Epidermal melanocyte (primary cell): ENCODE data around the gene CYTH4.
A peak's percentile ranks its signal among the peaks of the same experiment; 100 is the strongest.

Experiments used
- DNase-seq: peaks from one replicate; pipeline ENCODE4 v3.0.0; 2011; ENCODE audit warnings: low spot score; ENCODE audit not compliant: insufficient read length

CYTH4 gene

DNA sequence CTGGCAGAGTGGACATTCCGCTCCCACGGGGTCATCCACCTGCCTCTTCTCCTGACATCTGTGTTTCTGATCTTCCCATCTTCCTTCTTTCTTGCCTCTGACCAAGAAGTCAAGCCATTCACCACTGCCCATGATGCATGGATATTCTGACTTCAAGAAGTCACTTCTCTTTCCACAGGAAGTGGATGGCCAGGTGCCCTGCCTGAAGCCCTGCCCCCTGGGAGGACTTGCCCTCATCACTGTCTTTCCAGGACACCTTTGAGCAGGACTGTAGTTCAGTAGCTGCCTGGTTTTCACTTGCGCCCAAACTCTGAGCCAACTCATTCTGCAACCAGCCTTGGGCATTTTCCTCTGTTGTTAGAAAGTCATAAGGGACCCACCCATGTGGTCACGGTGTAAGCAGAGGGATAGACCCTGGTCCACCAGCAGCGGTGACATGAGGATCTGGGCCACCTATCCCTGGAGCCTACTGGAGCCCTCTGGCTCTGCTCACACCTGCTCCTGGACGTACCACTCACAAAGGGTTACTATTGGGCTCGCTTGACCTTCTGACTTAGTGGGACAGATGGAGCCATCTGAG lies 6.9 kb downstream of the CYTH4 start:
- no peak for DNase-seq

- DNase-seq: no peak
Measured at GRCh38 chr22:37290737-37291136, 8.4 kb downstream of the CYTH4 start.

- DNase-seq: no peak
Measured at GRCh38 chr22:37291559-37292298, 9.4 kb downstream of the CYTH4 start.

DNA sequence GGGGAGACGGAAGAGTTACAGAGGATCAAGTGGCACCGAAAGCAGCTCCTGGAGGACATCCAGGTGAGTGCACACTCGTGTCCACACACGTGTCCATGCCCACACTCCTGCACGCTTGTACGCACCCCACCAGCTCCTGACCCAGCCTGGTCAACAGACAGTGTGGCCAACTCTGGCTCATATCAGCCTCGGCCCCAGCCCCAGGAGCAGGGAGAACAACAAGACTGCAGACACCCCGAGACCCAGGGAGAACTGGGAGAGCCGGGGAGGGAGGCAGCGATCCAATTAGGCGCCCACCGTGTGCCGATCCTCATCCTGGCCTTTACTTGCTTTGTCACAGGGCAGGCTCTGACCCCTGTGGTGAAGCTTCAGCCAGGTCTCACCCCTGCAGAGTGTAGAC lies 10.3 kb downstream of the CYTH4 start:
- DNase-seq: no peak

GRCh38 chr22:37293172-37293571 lies 10.9 kb downstream of the CYTH4 start:
- DNase-seq: no peak

DNA sequence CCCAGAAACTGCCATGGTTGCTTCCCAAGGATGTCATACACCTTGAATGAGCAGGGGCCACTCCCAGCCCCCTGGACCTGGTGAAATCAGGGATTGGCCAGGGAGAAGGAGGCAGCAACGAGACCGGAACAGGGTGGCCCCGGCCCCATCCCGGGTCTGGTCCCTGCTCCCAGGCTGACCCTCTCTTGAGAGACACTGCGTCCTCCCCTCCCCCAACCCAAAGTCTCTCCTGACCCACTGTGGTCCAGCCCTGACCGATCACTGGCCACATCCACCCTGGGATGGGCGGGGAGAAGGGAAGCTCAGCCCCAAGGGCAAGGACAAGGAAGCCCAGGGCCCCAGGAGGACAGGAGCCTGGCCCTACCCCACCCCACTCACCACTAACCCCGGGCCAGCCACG lies 12.4 kb downstream of the CYTH4 start:
- no peak for DNase-seq

DNA sequence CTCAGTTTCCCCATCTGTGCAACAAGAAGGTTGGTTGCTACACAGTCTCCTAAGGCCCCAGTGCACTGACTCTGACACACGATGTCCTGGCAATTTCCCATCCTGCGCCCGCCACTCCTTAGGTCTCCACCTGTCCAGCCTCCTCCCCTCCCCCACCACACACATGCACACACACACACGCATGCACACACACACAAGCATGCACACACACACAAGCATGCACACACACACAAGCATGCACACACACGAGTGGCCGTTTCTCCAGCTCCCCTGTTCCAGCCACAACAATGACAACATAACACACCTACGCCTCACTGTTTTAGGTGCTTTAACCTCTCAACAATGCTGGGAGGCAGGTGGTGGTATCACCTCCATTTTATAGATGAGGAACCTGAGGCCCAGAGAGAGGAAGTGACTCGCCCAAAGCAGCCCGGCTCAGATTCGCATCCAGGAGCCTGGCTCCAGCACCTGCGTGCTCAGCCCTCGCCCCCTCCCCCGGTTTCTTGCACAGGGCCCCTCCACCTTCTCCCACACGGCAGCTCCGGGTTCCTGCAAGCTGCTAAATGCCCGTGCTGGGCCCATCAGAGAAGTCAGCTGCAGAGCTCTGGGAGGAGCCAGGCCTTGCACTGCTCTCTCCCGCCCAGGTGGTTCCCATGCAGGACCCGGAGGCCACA lies 13.0 kb downstream of the CYTH4 start:
- no peak for DNase-seq

- no peak for DNase-seq
Measured at GRCh38 chr22:37295946-37296345, 13.6 kb downstream of the CYTH4 start.

DNA sequence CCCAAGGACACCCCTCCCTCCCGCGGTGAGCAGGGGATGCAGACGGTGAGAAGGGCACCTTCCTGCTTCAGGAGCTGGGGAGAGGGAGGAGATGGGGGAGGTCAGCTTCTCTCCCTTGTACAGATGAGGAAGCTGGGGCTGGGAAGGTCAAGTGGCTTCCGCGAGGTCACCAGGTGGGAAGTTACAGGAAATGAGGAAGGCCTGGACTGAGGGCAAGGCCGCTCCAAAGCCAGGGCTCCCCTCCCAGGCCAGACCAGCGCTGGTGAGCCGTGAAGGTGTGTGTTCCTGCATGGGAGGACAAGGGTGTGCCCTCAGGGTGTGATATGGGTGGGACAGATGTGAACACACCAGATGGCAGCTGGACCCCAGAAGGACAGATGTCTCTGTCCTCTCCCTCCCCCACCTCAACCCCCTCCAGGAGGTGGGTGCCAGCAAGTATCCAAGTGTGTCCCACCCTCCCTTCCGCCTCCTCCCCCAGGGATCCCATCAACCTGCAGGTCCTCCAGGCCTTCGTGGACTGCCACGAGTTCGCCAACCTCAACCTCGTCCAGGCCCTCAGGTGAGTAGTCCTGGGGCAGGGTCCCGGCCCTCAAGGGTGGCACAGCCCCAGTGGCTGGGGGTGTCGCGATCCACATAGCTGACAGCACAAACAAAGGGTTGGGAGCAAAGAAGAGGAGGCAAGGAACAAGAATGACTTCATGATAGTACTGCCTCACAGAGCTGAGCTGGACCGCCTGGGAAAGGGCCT lies 16.6 kb downstream of the CYTH4 start:
- DNase-seq: no peak

GRCh38 chr22:37299969-37300509 lies 17.7 kb downstream of the CYTH4 start:
- DNase-seq: no peak

DNA sequence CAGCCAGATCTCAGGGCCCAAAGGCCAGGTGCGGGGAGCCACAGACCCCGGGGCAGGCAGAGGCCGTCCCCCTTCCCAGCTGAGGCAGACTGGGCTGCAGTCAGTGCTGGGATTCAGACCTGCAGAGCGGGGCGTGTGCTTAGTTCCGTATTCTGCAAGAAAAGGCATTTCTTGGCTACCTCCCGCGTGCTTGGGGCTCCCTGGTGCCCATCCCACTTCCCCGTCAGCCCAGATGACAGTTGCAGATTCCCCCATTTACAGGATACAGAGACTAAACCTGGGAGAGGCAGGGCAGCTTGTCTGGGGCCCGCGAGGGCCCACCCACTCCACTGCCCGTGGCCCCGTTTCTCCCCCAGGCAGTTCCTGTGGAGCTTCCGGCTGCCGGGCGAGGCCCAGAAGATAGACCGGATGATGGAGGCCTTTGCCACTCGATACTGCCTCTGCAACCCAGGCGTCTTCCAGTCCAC lies 18.3 kb downstream of the CYTH4 start:
- no peak for DNase-seq

DNA sequence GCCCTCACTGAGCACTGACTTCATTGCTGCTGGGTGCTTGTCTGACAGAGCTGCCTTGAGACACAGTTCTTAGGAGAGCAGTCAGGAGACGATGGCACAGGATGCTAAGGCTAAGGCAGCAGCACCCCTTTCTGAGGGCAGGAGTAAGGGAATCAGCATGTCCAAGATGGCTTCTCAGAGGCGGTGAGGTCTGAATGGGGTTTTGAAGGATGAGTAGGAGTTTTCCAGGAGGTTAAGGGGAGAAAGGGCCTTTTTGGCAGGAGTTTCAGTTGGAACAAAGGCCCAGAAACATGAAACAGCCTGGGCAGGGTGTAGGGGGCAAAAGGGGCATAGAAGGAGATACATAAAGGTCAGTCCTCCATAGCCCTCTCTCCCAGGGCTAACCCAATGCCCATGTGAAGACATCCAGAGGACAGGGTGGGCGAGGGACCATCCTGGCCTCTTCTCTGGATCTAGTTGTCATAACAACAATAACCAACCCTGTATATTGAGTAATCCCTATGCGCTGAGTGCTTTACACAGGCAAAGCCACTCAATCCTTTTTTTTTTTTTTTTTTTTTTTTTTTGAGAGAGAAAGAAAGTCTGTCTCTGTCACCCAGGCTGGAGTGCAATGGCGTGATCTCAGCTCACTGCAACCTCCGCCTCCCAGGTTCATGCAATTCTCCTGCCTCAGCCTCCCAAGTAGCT lies 19.0 kb downstream of the CYTH4 start:
- DNase-seq: no peak

DNA sequence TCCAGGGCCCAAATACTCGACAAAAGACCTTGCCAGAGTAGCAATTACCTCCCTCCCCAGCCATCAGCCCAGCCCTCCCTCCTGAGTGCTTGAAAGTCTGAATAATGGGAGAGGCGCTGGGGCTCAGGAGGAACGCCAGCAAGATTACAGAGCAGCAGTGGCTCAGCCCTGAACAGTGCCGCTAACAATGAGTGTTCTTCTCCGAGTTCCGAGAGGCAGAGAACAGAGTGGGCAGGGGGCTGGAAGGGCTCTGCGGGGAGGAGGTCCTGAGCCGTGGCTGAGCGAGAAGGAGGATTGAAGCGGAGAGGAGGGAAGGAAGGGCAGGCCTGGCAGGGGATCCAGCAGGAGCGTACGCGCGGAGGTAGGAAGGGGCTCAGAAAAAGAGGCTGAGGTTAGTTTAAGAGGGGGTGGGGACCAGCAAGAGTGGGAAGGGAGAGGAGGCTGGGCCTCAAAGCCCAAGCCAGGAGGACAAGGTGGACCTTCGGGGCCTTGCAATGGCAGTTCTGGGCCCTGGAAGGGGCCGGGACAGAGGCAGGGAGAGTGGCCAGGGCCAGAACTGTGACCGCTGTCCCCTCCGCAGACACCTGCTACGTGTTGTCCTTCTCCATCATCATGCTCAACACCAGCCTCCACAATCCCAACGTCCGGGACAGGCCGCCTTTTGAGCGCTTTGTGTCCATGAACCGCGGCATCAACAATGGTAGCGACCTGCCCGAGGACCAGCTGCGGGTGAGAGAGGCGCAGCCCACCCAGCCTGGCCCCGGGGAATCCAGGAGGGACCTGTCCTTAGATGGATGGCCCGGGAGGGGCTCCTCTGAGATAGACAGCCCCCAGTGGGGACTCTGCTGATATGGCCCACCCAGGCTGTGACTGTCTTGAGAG lies 20.6 kb downstream of the CYTH4 start:
- no peak for DNase-seq

- DNase-seq: peak; percentile 71
Measured at GRCh38 chr22:37303821-37304274, 21.5 kb downstream of the CYTH4 start.

- no peak for DNase-seq
Measured at GRCh38 chr22:37304595-37305343, 22.5 kb downstream of the CYTH4 start.

GRCh38 chr22:37305887-37306286 lies 23.6 kb downstream of the CYTH4 start:
- DNase-seq: no peak

DNA sequence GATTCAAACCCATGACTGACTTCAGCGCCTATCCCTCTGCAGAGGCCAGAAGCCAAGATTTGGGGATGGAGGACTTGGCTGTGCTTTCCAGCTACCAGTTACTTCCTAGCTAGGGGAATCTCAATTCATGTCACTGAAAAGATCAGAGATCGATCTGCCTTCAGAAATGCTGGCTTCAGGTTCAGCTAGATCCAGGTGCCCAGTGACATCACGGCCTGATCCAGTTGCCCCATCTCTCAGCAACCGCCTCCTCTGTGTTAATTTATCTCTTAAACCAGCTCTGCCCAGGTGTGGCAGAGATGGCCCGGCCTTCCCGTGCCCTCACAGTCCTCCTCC lies 24.2 kb downstream of the CYTH4 start:
- DNase-seq: no peak

DNA sequence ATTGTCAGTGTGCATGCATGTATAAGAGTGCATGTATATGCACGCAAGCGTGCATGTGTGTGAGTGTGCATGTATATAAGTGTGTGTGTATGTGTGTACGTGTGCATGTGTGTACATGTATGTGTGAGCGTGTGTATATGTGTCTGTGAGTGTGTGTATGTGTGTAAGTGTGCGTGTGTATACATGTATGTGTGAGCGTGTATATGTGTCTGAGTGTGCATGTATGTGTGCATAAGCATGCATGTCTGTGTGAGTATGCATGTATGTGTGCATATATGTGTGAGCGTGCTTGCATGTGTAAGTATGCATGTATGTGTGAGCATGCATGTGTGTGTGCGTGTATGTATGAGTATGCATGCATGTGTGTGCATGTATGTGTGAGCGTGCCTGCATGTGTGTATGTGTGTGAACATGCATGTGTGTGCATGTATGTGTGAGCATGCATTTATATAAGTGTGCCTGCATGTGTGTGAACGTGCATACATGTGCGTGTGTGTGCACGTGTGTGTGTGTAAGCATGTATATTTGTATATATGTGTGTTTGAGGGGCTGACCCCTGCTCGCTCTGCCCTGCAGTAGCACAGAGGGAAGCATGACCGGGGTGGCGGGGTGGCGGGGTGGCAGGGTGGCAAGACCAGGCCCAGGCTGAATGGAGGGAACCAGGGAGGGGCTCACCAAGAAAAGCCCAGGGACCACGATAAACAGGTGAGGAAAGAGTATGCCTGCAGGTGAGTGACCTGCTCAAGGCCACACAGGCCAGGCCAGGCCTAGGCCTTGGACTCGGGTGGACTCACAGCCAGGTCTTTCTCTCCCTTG lies 26.3 kb downstream of the CYTH4 start:
- DNase-seq: no peak
